NCI-H187 (cell line): ENCODE data around the gene FGD4.
A peak's percentile ranks its signal among the peaks of the same experiment; 100 is the strongest.
"Not testable (repeated sequence)": the region's sequence is repeated elsewhere in the genome, so short reads cannot be mapped to it uniquely, and the experiment has no call there.

ENCODE experiments used
- DNase-seq, 2 experiments: peaks; one replicate each; lab custom pipeline; 2025; lab: John Stamatoyannopoulos, UW

The FGD4 gene

DNA sequence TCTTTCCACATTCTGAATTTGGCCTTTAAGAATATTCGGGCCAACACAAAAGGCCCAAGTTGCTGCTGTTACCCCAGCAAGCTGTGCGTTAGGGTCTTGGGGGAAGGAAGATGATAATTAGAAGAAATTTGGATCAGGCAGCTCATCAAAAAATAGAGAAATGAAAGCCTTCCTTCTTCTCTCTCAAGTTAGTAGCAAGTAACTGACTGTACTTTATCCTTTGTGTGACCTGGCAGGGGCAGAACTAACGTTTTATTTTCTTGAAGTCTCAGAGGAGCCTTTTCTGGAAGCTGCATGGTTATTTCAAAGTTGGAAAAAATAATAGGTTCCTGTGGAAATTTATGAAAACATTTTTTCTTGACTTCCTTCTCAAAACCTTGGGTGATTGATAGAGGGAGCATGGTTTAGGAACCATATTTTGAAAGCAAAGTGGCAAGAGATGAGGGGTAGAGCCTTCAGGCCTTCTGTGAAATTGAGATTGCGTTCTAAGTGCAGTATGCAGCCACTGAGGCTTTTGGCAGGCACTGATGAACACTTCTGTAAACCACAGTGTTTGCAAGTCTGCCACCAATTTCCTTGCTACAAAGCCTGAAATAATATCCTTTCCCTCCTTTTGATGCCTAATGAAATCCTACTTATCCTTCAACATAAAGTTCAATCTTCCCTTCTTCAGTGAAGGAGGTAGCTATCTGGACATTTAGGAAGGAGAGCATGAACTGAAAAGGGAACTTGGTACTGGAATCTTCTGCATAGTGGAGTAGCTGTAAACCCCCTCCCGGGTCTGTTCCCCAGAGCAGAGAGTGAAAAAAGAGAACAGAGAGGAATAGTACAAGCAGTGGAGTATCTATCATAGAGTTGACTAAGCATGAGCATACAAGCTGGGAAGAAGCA is 123.2 kb downstream of the FGD4 start:
- no peak for DNase-seq

DNA sequence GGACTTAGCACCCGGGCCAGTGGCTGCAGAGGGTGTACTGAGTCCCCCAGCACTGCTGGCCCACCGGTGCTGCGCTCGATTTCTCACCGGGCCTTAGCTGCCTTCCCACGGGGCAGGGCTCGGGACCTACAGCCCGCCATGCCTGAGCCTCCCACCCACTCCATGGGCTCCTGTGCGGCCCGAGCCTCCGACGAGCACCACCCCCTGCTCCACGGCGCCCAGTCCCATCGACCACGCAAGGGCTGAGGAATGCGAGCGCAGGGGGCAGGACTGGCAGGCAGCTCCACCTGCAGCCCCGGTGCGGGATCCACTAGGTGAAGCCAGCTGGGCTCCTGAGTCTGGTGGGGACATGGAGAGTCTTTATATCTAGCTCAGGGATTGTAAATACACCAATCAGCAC is 126.4 kb downstream of the FGD4 start:
- not testable (repeated sequence) for DNase-seq

GRCh38 chr12:32526343-32526742 is 127.0 kb downstream of the FGD4 start:
- DNase-seq, result not testable (repeated sequence)

- DNase-seq, result no peak
Measured at GRCh38 chr12:32532422-32532821, 133.1 kb downstream of the FGD4 start.

DNA sequence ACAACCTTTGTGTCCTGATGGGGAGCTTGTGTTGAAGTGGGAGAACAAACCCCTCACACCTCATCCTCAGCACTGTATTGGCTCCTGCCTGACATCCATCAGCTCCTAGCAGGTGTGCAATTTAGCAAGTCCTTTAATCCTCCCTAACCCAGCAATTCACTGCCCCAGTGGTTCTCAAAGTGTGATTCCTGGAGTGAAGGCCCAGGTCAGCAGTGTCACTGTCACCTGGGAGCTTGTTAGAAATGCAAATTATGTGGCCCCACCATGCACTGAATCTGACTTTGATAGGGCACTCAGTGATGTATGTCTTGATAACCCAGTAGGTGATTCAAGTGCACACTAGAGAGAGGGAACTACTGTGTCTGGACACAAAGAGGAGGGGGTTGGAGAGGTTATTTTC is 133.6 kb downstream of the FGD4 start:
- DNase-seq, result no peak

DNA sequence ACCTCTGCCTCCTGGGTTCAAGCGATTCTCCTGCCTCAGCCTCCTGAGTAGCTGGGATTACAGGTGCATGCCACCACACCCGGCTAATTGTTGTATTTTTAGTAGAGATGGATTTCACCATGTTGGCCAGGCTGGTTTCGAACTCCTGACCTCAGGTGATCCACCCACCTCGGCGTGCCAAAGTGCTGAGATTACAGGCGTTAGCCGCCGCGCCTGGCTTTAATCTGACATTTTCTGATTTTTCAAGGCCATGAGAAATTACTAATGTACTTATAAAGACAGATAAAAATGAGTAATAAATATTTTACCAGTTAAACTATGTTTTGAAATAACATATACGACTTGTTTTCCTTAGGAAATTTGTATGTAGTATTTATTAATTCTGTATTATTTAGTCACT is 134.1 kb downstream of the FGD4 start:
- not testable (repeated sequence) for DNase-seq

- DNase-seq, result no peak
Measured at GRCh38 chr12:32533971-32534590, 134.7 kb downstream of the FGD4 start.

DNA sequence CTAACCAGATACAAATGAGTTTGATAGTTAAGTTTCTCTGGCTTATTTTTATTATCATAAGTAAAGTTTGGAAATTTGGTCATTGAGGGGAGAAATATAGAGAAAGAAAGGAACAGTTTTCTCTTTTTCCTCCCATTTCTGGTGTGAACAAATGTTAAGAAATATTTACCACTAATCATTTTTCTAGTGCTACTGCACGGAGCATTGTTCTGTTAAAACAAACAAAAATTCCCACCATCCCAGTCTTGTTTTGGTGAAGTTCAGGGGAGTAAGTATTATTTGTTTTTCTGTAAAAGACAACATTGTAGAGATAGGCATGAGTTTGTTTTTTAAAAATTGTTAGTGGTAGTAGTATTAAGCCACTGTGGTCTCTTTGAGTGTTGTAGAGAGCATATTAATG is 135.3 kb downstream of the FGD4 start:
- no peak for DNase-seq

DNA sequence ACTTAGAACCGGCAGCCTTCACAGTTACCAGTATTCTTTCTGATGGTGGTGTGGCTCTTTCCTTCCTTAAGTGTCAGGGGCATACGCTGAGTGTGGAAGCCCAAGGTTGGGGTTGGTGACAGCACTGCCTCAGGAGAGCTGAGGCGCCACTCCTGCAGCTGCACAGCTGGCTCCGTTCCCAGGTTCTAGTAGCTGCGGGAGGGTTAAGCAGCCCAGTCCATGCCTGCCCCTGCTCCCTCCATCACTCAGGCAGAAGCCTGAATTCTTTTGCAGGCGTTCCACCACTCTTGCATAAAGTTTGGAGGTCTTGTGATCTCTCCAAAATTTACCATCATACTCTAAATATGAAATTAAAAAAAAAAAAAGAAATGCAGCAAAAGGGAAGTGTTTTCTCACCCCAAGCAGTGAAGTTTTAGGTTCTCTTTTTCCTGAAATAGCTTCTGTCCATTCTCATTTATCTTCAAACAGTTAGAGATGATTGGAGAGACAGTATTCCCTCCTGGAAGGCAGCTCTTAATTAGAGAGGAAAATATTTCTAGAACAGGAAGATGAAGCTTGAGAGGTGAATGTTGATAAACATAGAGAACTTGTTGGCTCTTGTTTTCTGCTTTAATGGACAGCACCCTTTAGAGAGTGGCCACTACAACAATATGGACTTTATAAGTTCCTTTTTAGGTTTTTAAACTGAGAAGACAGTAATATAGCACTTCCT is 136.1 kb downstream of the FGD4 start:
- peak; percentile 28 to 63 for DNase-seq

- DNase-seq, result no peak
Measured at GRCh38 chr12:32536000-32536345, 136.6 kb downstream of the FGD4 start.

GRCh38 chr12:32541754-32542374 is 142.5 kb downstream of the FGD4 start:
- DNase-seq, result no peak

GRCh38 chr12:32542428-32543229 is 143.3 kb downstream of the FGD4 start:
- DNase-seq, result no peak

GRCh38 chr12:32544893-32545292 is 145.5 kb downstream of the FGD4 start:
- no peak for DNase-seq

GRCh38 chr12:32545413-32545980 is 146.1 kb downstream of the FGD4 start:
- DNase-seq, result no peak

DNA sequence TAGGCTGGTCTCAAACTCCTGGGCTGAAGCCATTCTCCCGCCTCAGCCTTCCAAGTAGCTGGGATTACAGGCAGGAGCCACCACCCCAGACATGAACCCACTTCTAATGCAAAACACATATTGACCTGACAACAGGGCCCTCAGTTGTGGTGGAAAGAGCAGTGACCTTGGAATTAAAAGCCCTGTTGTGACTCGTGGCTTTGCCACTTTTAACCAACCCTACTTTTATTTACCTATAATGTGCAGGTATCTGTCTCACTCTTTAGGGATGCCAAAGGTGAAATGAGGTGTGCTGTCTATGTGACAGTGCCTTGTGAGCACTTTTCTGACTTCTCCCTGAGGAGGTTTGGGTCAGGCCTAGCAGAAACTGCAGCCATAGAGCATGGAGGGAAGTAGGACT is 146.9 kb downstream of the FGD4 start:
- no peak for DNase-seq

DNA sequence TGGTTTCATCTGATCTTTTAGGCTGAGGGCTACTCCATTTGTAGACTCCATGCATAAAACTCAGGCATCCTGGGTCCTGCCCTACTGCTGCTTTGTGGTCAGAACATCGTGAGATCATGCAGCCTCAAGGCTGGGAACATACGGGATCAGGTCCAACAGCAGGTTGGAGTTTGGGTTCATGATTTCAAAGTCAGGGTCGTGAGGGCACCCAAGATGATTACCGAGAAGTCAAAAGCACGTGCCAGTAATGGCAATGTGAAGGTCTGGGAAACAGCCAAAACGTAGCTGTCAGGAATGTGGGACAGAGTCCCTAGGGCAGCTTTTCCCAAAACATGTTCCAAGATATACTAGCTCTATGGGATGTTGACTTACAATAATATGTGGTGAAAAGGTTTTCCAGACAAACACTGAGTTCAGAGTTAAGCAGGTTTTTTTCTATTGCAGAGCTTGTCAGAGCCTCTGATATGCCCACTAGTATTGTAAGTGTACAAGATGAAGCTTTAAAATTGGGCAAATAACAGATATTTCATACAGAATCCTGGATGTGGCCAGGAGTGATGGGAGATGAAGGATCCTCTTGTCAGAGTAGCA is 149.4 kb downstream of the FGD4 start:
- no peak for DNase-seq

DNA sequence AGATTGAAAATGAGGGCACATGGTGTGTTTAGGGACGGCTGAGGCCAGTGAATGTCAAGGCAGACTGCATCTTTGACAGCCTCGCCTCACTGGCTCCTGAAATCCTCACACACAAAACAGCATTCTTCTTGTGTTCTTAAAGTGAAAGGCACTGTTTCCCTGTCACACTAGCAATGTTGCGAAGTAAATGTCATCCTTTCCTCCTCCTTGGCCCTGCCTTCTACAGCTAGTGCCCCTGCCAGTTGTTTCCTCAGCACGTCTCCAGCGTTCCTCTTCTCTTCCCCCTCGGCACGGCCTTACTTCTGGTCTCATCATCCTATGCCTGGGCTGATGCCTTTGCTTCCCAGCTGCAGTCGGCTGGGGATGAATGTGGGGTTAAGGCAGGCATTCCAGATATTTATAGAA is 150.3 kb downstream of the FGD4 start:
- no peak for DNase-seq

- DNase-seq, result no peak
Measured at GRCh38 chr12:32551058-32551457, 151.7 kb downstream of the FGD4 start.

- DNase-seq, result no peak
Measured at GRCh38 chr12:32558903-32559302, 159.5 kb downstream of the FGD4 start.

- no peak for DNase-seq
Measured at GRCh38 chr12:32559434-32559833, 160.1 kb downstream of the FGD4 start.

GRCh38 chr12:32560520-32560919 is 161.2 kb downstream of the FGD4 start:
- DNase-seq, result no peak
